GM19099 (cell line): ENCODE measurements around the gene RWDD2A.

Source experiments
- POLR2A ChIP-seq: IDR thresholded peaks from 3 replicates; pipeline ENCODE4 v1.6.1; 2011; ENCODE audit warnings: low read depth; ENCODE audit not compliant: insufficient read length; ENCODE audit errors: extremely low read depth

RWDD2A gene

GRCh38 chr6:83226517-83226916 lies 33.4 kb downstream of the RWDD2A start:
- no peak for TF ChIP-seq POLR2A

GRCh38 chr6:83231146-83231545 lies 38.0 kb downstream of the RWDD2A start:
- no peak for TF ChIP-seq POLR2A

DNA sequence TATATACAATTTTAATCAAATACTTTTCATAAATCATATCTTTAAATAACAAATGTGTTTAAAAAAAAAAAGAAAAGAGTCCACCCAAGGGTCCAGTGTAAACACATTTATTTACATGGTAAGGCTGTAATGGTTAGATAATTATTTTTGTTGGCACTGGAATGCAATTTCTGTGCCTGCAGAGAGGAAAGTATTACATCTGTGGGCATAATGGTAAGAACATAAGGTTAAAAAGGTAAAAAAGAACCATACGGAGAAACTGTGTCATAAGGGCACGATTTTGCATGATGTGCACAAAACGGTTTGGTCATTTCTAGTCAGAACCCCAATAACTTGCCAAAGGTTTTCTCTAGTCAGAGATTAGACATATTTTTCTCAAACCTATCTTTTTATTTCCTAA lies 54.3 kb downstream of the RWDD2A start:
- no peak for TF ChIP-seq POLR2A
